Measurements from ENCODE around the gene TNIK.

- TF ChIP-seq CTCF (conservative IDR thresholded peaks at IDR 0.05) (no peak; the same call in 1 of the 2 replicates), ZFX (IDR thresholded peaks at IDR 0.05) (no peak)
Observed at GRCh38 chr3:171221104-171221503, 239.1 kb downstream of the TNIK start.
